Cerebellar nuclear complex (tissue), 1 donor: ENCODE results near the gene MMP24.
"Not testable (repeated sequence)": the region's sequence is repeated elsewhere in the genome, so short reads cannot be mapped to it uniquely, and the experiment has no call there.

ENCODE experiments used
- DNase-seq, 2 experiments: peaks; one replicate each; lab custom pipeline; 2025; lab: John Stamatoyannopoulos, UW

MMP24 gene

GRCh38 chr20:35311822-35312221 lies 85.3 kb downstream of the MMP24 start:
- DNase-seq: no peak

DNA sequence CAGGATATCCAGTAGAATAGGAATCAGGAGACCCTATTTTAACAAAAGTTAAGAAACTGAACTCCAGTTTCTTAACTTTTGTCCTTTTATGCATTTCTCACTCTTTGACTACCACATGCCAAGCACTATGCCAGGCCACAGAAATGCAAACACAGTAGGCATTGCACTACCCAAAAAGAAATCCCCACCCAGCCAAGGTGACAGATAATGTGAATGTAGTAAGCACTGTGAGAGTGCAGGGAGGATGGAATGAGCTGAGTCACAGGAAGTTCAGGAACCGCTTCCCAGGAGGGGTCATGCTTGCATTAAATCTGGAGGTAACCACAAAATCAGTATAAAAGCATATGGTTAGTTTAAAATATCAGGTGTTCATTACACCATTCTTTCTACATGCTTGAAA lies 85.8 kb downstream of the MMP24 start:
- DNase-seq: no peak

GRCh38 chr20:35314816-35315631 lies 88.5 kb downstream of the MMP24 start:
- DNase-seq: no peak

DNA sequence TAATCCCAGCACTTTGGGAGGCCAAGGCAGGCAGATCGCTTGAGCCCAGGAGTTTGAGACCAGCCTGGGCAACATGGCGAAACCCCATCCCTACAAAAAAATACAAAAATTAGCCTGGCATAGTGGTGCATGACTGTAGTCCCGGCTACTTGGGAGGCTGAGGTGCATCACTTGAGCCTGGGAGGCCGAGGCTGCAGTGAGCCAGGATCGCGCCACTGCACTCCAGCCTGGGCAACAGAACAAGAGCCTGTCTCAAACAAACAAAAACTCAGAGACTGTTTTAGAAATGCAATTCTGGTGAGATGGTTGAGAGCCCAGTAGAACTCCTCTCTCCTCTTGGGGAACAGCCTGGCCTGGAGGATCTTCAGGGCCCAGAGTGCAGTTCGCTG lies 89.1 kb downstream of the MMP24 start:
- DNase-seq: not testable (repeated sequence)

- DNase-seq: no peak
Observed at GRCh38 chr20:35316086-35316485, 89.6 kb downstream of the MMP24 start.

DNA sequence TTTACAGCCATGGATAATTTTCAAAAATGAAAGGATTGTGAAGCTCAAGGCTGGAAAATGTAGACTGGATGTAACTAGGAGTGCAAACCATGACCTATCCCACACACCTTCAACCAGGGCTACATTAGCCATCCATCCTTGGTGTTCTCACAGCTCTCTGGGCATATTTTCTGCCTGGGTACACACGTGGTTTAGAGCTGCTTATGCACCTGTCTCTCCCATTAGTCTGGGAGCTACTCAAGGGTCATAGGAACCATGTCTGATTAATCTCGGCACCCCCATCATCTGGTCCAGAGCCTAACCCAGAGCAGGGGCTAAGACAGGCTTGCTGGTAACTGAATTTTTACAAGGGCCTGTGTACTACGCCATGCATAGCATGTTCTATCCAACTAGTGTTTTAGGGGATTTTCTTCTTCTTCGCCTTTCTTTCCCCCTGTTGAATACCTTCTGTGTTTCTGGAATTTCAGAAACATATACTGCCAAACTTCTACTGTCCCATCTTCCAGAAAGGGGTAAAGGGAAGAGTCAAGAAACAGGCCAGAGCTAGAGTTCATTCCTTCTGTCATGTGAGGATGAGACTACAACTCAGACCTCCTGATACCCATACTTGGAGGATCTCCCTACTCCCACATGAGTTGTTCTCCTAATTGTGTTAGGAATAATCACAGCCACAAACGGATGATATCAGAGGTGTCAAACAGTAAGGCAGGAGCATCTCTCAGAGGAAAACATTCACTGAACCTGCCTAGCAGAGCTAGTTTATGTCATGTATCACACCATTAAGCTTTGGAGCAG lies 91.1 kb downstream of the MMP24 start:
- DNase-seq: no peak

GRCh38 chr20:35318502-35319157 lies 92.1 kb downstream of the MMP24 start:
- no peak for DNase-seq

- no peak for DNase-seq
Observed at GRCh38 chr20:35319192-35319870, 92.8 kb downstream of the MMP24 start.

DNA sequence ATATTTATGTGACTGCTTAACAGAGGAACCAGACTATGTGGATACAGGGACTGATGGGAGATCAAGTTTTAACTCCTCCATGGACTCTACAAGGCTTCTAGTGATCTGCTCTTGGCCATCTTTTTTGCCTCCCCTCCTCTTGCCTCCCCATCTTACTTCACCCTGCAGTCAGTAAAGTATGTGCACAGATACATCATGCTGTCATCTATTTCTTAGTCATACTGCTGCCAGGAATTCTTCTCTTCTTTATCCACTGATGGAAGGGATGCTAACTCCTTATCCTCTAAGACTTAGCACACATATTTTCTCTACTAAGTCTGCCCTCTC lies 93.3 kb downstream of the MMP24 start:
- DNase-seq: no peak

- no peak for DNase-seq
Observed at GRCh38 chr20:35320396-35321126, 94.1 kb downstream of the MMP24 start.

- DNase-seq: no peak
Observed at GRCh38 chr20:35325401-35325800, 98.9 kb downstream of the MMP24 start.

DNA sequence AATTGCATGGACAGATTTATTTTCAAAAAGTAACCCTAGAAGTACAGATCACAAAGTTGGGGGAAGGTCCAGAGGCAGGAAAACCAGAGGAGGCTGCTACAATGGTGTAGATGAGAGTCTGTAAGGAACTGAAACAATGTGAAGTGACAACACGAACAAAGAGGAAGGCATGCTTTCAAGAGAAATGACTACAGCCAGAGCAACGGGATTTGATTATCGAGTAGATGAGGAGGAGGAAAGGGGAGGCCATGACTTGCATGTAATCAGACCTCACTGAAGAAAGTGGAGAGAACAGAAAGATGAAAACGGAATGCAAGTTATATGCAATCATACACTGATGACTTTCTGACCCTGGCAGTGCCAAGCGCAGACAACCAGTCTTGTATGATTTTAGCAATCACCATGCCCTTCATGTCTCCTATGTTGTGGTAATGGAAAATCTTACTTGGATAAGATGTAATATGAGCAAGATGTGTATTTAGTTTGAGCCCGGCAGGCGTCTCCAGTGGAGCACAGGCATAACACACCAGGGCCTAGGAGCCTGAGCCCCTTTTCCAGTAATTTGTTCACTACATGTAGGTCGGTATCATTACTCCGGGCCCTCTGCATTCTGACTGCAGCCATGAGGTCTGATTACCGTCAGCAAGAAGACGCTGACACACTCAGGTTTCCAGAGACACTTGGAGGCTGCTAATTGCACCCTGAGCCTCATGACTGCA lies 99.7 kb downstream of the MMP24 start:
- no peak for DNase-seq
